H1 (cell line): ENCODE results near the gene MAPK8. TPM values are rescaled to one million over a fixed set of nuclear protein-coding genes. Genes with fewer than 3 reads are reported as not detected.

Source experiments
- CTCF ChIA-PET: fragments of 300-600 bp; sonication (Branson Sonifier 250); formaldehyde crosslinking; loops from one replicate; lab custom pipeline; 2021; ENCODE audit not compliant: partially characterized antibody; lab: Charles Lee
- POLR2A ChIA-PET: fragments of 300-600 bp; sonication (Branson Sonifier 250); formaldehyde crosslinking; loops from one replicate; lab custom pipeline; 2021; ENCODE audit warnings: inconsistent platforms; ENCODE audit not compliant: partially characterized antibody; lab: Charles Lee
- DNase-seq, 2 experiments: peaks; one replicate each; pipeline versions ENCODE4 v3.0.0 to v3.0.0-alpha.2; 2010 to 2022; ENCODE audit warnings: low spot score in 2 of 2, low read depth in 1 of 2, mixed read lengths in 1 of 2
- FAIRE-seq: peaks from 2 replicates; lab custom pipeline; 2011; peaks lifted over from hg19 to GRCh38; lab: Jason Lieb, UNC
- H2AFZ ChIP-seq: 2 replicates; pipeline ENCODE4 v1.8.1; 2012; ENCODE audit warnings: low read length, inconsistent platforms
- H2AK5ac ChIP-seq: 2 replicates; pipeline ENCODE4 v1.6.1; 2013; ENCODE audit warnings: low read depth, low read length
- H2BK120ac ChIP-seq: replicated peaks from 2 replicates; pipeline ENCODE3; 2013; ENCODE audit warnings: low read depth, low read length, inconsistent platforms
- H2BK12ac ChIP-seq: 2 replicates; pipeline ENCODE4 v1.6.1; 2013; ENCODE audit warnings: low read depth, low read length
- H2BK15ac ChIP-seq: 2 replicates; pipeline ENCODE4 v1.6.1; 2013; ENCODE audit warnings: low read length
- H2BK20ac ChIP-seq: 2 replicates; pipeline ENCODE4 v1.6.1; 2013; ENCODE audit warnings: low read length
- H2BK5ac ChIP-seq: 2 replicates; pipeline ENCODE4 v1.6.1; 2013; ENCODE audit warnings: low read depth, low read length
- H3K14ac ChIP-seq: 2 replicates; pipeline ENCODE4 v1.6.1; 2013; ENCODE audit warnings: inconsistent platforms; ENCODE audit not compliant: insufficient read length
- H3K18ac ChIP-seq: 2 replicates; pipeline ENCODE4 v1.6.1; 2013; ENCODE audit warnings: low read length; ENCODE audit errors: extremely low read depth
- H3K23ac ChIP-seq: 2 replicates; pipeline ENCODE4 v1.6.1; 2013; ENCODE audit warnings: inconsistent platforms; ENCODE audit not compliant: insufficient read length
- H3K23me2 ChIP-seq: 2 replicates; pipeline ENCODE4 v1.6.1; 2013; ENCODE audit warnings: low read depth, low read length
- H3K27ac ChIP-seq: 2 replicates; pipeline ENCODE4 v1.6.1; 2011; ENCODE audit warnings: low read depth, low read length, inconsistent platforms
- H3K27me3 ChIP-seq, 4 experiments: replicated peaks in 1 of 4; 1 replicate in 1 of 4; 2 replicates in 3 of 4; pipeline versions ENCODE4 v1.6.1 to v1.8.1; 2011 to 2013; ENCODE audit warnings: low read length in 3 of 4, mild to moderate bottlenecking in 3 of 4, inconsistent platforms in 2 of 4, mixed read lengths in 2 of 4, moderate library complexity in 1 of 4; ENCODE audit not compliant: control insufficient read depth in 3 of 4, insufficient read depth in 3 of 4; ENCODE audit errors: extremely low read depth in 1 of 4
- H3K36me3 ChIP-seq, 4 experiments: 2 replicates each; pipeline versions ENCODE4 v1.6.1 to v1.8.1; 2011 to 2013; ENCODE audit warnings: mild to moderate bottlenecking in 4 of 4, low read length in 3 of 4, moderate library complexity in 2 of 4, control low read depth in 1 of 4, inconsistent platforms in 1 of 4; ENCODE audit not compliant: insufficient read depth in 4 of 4, control insufficient read depth in 2 of 4
- H3K4ac ChIP-seq: replicated peaks from 2 replicates; pipeline ENCODE3; 2013; ENCODE audit warnings: low read length, low read depth, mixed read lengths, inconsistent platforms; ENCODE audit not compliant: insufficient read length
- H3K4me1 ChIP-seq, 4 experiments: replicated peaks in 1 of 4; 1 replicate in 1 of 4; 2 replicates in 3 of 4; pipeline versions ENCODE4 v1.6.1 to v1.8.1; 2011 to 2013; ENCODE audit warnings: low read length in 3 of 4, inconsistent platforms in 2 of 4, mixed read lengths in 1 of 4; ENCODE audit not compliant: insufficient read depth in 4 of 4, control insufficient read depth in 3 of 4
- H3K4me2 ChIP-seq, 2 experiments: 2 replicates each; pipeline versions ENCODE4 v1.6.1 to v1.8.1; 2011 to 2013; ENCODE audit warnings: low read depth in 2 of 2, low read length in 2 of 2, control low read depth in 1 of 2, inconsistent platforms in 1 of 2, mild to moderate bottlenecking in 1 of 2; ENCODE audit not compliant: insufficient read depth in 1 of 2
- H3K4me3 ChIP-seq, 4 experiments: fragments of 200-600, 300-600 bp in 1 of 4; sonication (generic), shearing (Covaris generic), sonication (Bioruptor Twin) in 1 of 4; 2 replicates each; pipeline versions ENCODE4 v1.5.1 to v1.8.1; 2011 to 2016; ENCODE audit warnings: low read length in 4 of 4, low read depth in 3 of 4, control low read depth in 2 of 4, inconsistent platforms in 2 of 4, mild to moderate bottlenecking in 2 of 4, mixed read lengths in 1 of 4, moderate library complexity in 1 of 4; ENCODE audit not compliant: insufficient read depth in 2 of 4; ENCODE audit errors: extremely low read depth in 1 of 4
- H3K56ac ChIP-seq: replicated peaks from 2 replicates; pipeline ENCODE3; 2013; ENCODE audit warnings: low read depth, mild to moderate bottlenecking, mixed read lengths, low read length, inconsistent platforms; ENCODE audit not compliant: insufficient read length
- H3K79me1 ChIP-seq: 2 replicates; pipeline ENCODE4 v1.6.1; 2013; ENCODE audit warnings: low read depth, low read length, control low read depth
- H3K79me2 ChIP-seq, 2 experiments: 2 replicates each; pipeline versions ENCODE4 v1.6.1 to v1.8.1; 2012 to 2013; ENCODE audit warnings: low read length in 2 of 2, mild to moderate bottlenecking in 2 of 2, inconsistent platforms in 1 of 2; ENCODE audit not compliant: insufficient read depth in 2 of 2, control insufficient read depth in 1 of 2
- H3K9ac ChIP-seq, 4 experiments: replicated peaks in 1 of 4; 1 replicate in 1 of 4; 2 replicates in 3 of 4; pipeline versions ENCODE4 v1.6.1 to v1.8.1; 2011 to 2013; ENCODE audit warnings: low read depth in 3 of 4, low read length in 3 of 4, control low read depth in 2 of 4, mild to moderate bottlenecking in 2 of 4, moderate library complexity in 2 of 4, inconsistent platforms in 1 of 4; ENCODE audit errors: extremely low read depth in 1 of 4
- H3K9me3 ChIP-seq, 2 experiments: 2 replicates each; pipeline versions ENCODE4 v1.6.1 to v1.8.1; 2012 to 2013; ENCODE audit warnings: mild to moderate bottlenecking in 2 of 2, moderate library complexity in 2 of 2, control low read depth in 1 of 2, inconsistent platforms in 1 of 2, low read depth in 1 of 2, low read length in 1 of 2, mixed read lengths in 1 of 2; ENCODE audit not compliant: insufficient read depth in 2 of 2
- H4K20me1 ChIP-seq, 2 experiments: replicated peaks in 1 of 2; 2 replicates each; pipeline versions ENCODE3 to v1.8.1; 2011 to 2013; ENCODE audit warnings: inconsistent platforms in 2 of 2, low read length in 2 of 2, mild to moderate bottlenecking in 1 of 2; ENCODE audit not compliant: insufficient read depth in 2 of 2, control insufficient read depth in 1 of 2
- H4K5ac ChIP-seq: 2 replicates; pipeline ENCODE4 v1.6.1; 2013; ENCODE audit warnings: low read length, low read depth, mixed read lengths, inconsistent platforms; ENCODE audit not compliant: insufficient read length
- H4K8ac ChIP-seq: 2 replicates; pipeline ENCODE4 v1.8.0; 2013; ENCODE audit warnings: mild to moderate bottlenecking, moderate library complexity, low read length, inconsistent platforms; ENCODE audit not compliant: insufficient read depth; ENCODE audit errors: extremely low read depth
- H4K91ac ChIP-seq: replicated peaks from 2 replicates; pipeline ENCODE3; 2013; ENCODE audit warnings: low read length, mixed read lengths, inconsistent platforms; ENCODE audit not compliant: insufficient read length
- BACH1 ChIP-seq: IDR thresholded peaks from 2 replicates; pipeline ENCODE4 v1.6.1; 2012; ENCODE audit warnings: low read length, improper control_type of control experiment
- CBX5 ChIP-seq: fragments of 300-800, 300-1000 bp; sonication (generic); IDR thresholded peaks from 2 replicates; pipeline ENCODE4 v1.7.1; 2016; ENCODE audit warnings: antibody characterized with exemption, low read length, low read depth
- CREB1 ChIP-seq: IDR thresholded peaks from 2 replicates; pipeline ENCODE4 v1.6.1; 2012; ENCODE audit warnings: inconsistent platforms
- GTF2F1 ChIP-seq: IDR thresholded peaks from 2 replicates; pipeline ENCODE4 v1.6.1; 2012; ENCODE audit warnings: low read depth, low read length, improper control_type of control experiment, borderline replicate concordance
- NRF1 ChIP-seq: IDR thresholded peaks from 2 replicates; pipeline ENCODE4 v1.6.1; 2011; ENCODE audit warnings: mild to moderate bottlenecking, low read depth, low read length, improper control_type of control experiment
- POLR2A ChIP-seq, 2 experiments: IDR thresholded peaks; 1 replicate in 1 of 2; 2 replicates in 1 of 2; pipeline ENCODE4 v1.6.1; 2011; ENCODE audit warnings: low read depth in 2 of 2, low read length in 2 of 2, mild to moderate bottlenecking in 2 of 2; ENCODE audit errors: control extremely low read depth in 1 of 2
- SP4 ChIP-seq: IDR thresholded peaks from 2 replicates; pipeline ENCODE4 v1.6.1; 2012; ENCODE audit warnings: low read length, inconsistent platforms
- TEAD4 ChIP-seq: IDR thresholded peaks from 2 replicates; pipeline ENCODE4 v1.6.1; 2012; ENCODE audit warnings: low read depth, low read length, inconsistent platforms, mixed read lengths
- WGBS, 2 experiments: shearing (Covaris generic) in 1 of 2; methylation state at CpG; one replicate each; pipeline versions ENCODE4 v1.1.6 to v1.1.7; 2013 to 2015; ENCODE audit warnings: low lambda C conversion rate in 2 of 2, mixed read lengths in 2 of 2, inconsistent platforms in 1 of 2, low coverage in 1 of 2, missing lambda C conversion rate in 1 of 2; ENCODE audit not compliant: insufficient replicate concordance in 2 of 2, insufficient coverage in 1 of 2, insufficient read length in 1 of 2; ENCODE audit errors: extremely low coverage in 1 of 2, missing lambda C conversion rate in 1 of 2; 5-methylcytosine and 5-hydroxymethylcytosine counted together
- polyA plus RNA-seq, 7 experiments: library from polyadenylated mRNA; depleted of rRNA in 3 of 7; stranded (reverse) in 5 of 7; unstranded in 2 of 7; fragments of >200 nt in 5 of 7; fragments of 200-250 nt in 2 of 7; gene quantifications; 1 replicate in 5 of 7; 2 replicates in 1 of 7; 4 replicates in 1 of 7; pipeline versions ENCODE4 v1.2.1 to v1.2.3, GENCODE V29; 2011 to 2013; ENCODE audit warnings: missing spikeins in 2 of 7, mixed read lengths in 2 of 7
- total RNA-seq: library from RNA; stranded (reverse); fragmentation: NEBNext Ultra II Directional; extraction: Animal tissue kit (Norgen Biotek cat#: 25700); gene quantifications from 2 replicates; pipeline ENCODE4 v1.2.1, GENCODE V29; 2021

The MAPK8 gene
- total and polyA plus RNA-seq, 2 of the 8 experiments (the other 6 are each of a cell fraction or from before 2014, with no cell fraction given): 23.3 to 71.3 TPM

DNA sequence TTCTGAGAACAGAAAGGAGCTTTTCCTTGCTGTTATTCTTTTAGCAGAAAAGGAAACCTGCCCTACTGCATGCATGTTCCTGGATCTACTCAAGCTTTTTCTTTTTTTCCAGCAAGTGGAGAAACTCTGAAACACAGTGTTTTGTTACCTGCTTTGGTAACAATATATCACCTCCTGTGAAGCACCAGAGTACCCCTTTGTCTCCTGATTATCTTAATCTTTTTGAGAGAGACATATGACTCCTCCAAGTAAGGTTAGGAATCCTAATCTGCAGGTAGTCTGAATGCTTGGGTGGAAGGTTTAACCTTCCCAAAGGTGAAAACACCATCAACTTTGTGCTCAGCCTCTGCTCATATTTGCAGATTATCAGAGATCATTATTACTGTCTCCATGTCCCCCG is 93.1 kb downstream of the MAPK8 start:
- no peak for TF ChIP-seq GTF2F1
- TF ChIP-seq POLR2A (IDR thresholded peaks at IDR 0.05; ENCODE audit: control extremely low read depth in 1 of 2, low read depth in 2 of 2, low read length in 2 of 2): no peak
- TF ChIP-seq SP4: no peak
- TF ChIP-seq NRF1: no peak
- no peak for TF ChIP-seq TEAD4
- TF ChIP-seq CBX5: no peak
- TF ChIP-seq CREB1: no peak
- TF ChIP-seq BACH1: no peak
- no peak overlapping the region for H3K14ac ChIP-seq
- no peak overlapping the region for H2BK5ac ChIP-seq
- no peaks in the 10 kb centered on the region; the same call in 1 of the 2 replicates for H3K79me1 ChIP-seq
- peaks cover 4 to 13% (median 6%) of the 10 kb centered on the region in 4 experiments; a peak in 6 of 7 replicates for H3K4me1 ChIP-seq
- no peaks in the 10 kb centered on the region; a peak in 1 of 8 replicates for H3K36me3 ChIP-seq
- no peak overlapping the region for H2BK120ac ChIP-seq
- H3K4me2 ChIP-seq: peak overlapping the region; percentile 34 to 80
- no peaks in the 10 kb centered on the region; a peak in 1 of 7 replicates for H3K27me3 ChIP-seq
- 71% methylated on average over 1 of the region's 1 CpG; no CpG with 5 or more reads in 1 of the 2 experiments for WGBS, 2 experiments
- no peak overlapping the region for H2AK5ac ChIP-seq
- peak overlapping the region in 1 of 4 experiments; percentile 15; a peak in 2 of 8 replicates for H3K4me3 ChIP-seq
- no peaks in the 10 kb centered on the region for H3K23me2 ChIP-seq
- H2BK15ac ChIP-seq: 0 out of 2 replicates have a peak overlapping the region, but pooled peaks have one; percentile 8
- FAIRE-seq (no peak), DNase-seq (no peak)
- H3K9ac ChIP-seq: no peak overlapping the region
- H3K27ac ChIP-seq: no peak overlapping the region; the same call in 1 of the 2 replicates
- H3K79me2 ChIP-seq: peaks cover 0 to 21% of the 10 kb centered on the region in 2 experiments; a peak in 2 of 4 replicates
- H3K9me3 ChIP-seq: no peaks in the 10 kb centered on the region
- H3K4ac ChIP-seq: no peak overlapping the region
- H4K91ac ChIP-seq: no peak overlapping the region
- no peak overlapping the region for H4K5ac ChIP-seq
- POLR2A ChIA-PET: no interaction called here
- H4K8ac ChIP-seq: no peak overlapping the region
- CTCF ChIA-PET: interaction anchor here (1.0 to 1.8 kb wide), 4 partner anchors 16 to 64 kb away, joined by 3 to 20 read pairs (median 4); no protein-coding TSS in a partner anchor
- peaks cover 5 to 7% of the 10 kb centered on the region in 2 experiments for H4K20me1 ChIP-seq
- 0 out of 2 replicates have a peak overlapping the region, but pooled peaks have one; percentile 64 for H2BK12ac ChIP-seq
- no peak overlapping the region for H3K56ac ChIP-seq
- H3K18ac ChIP-seq: peak overlapping the region; percentile 26; the same call in 1 of the 2 replicates
- H3K23ac ChIP-seq: no peak overlapping the region
- no peak overlapping the region for H2BK20ac ChIP-seq
- H2AFZ ChIP-seq: no peak overlapping the region
